Ammon's horn (tissue), 1 donor: ENCODE results near the gene PNPLA6.

Experiments
- DNase-seq: peaks from one replicate; pipeline ENCODE4 v3.0.0-alpha.2; 2016; ENCODE audit warnings: low spot score

The PNPLA6 gene

GRCh38 chr19:7600721-7601120, 65.2 kb downstream of the PNPLA6 start:
- no peak for DNase-seq

- no peak for DNase-seq
Observed at GRCh38 chr19:7602240-7602934, 66.9 kb downstream of the PNPLA6 start.

GRCh38 chr19:7602935-7603497, 67.5 kb downstream of the PNPLA6 start:
- DNase-seq = no peak

GRCh38 chr19:7603919-7604318, 68.4 kb downstream of the PNPLA6 start:
- DNase-seq = no peak

GRCh38 chr19:7605490-7606222, 70.1 kb downstream of the PNPLA6 start:
- DNase-seq = no peak

GRCh38 chr19:7606289-7606688, 70.8 kb downstream of the PNPLA6 start:
- DNase-seq = no peak

GRCh38 chr19:7607212-7607873, 71.8 kb downstream of the PNPLA6 start:
- no peak for DNase-seq

- no peak for DNase-seq
Observed at GRCh38 chr19:7607874-7608560, 72.5 kb downstream of the PNPLA6 start.

GRCh38 chr19:7610491-7611240, 75.1 kb downstream of the PNPLA6 start:
- no peak for DNase-seq
